ENCODE measurements around the gene CCNK.

Gene CCNK

GRCh38 chr14:99461411-99462085, 19.7 kb upstream of the CCNK start:
- no peak overlapping the region for H3K4me3 ChIP-seq (ENCODE audit: low read depth, low read length)
- TF ChIP-seq MAX (IDR thresholded peaks at IDR 0.05; ENCODE audit: low read depth, low read length) (no peak), POLR2A (IDR thresholded peaks at IDR 0.05; ENCODE audit: extremely low read depth, insufficient read length) (no peak), MYC (IDR thresholded peaks at IDR 0.05; ENCODE audit: low read depth, low read length) (no peak), CTCF (IDR thresholded peaks at IDR 0.05; ENCODE audit: low read depth, low read length) (no peak)
- no peak for DNase-seq (ENCODE audit: low read depth)

- no peak overlapping the region for H3K4me3 ChIP-seq (ENCODE audit: low read depth, low read length)
- DNase-seq (ENCODE audit: low read depth), result no peak
- no peak for TF ChIP-seq POLR2A (IDR thresholded peaks at IDR 0.05; ENCODE audit: extremely low read depth, insufficient read length)
- no peak for TF ChIP-seq CTCF (IDR thresholded peaks at IDR 0.05; ENCODE audit: low read depth, low read length)
- TF ChIP-seq MAX (IDR thresholded peaks at IDR 0.05; ENCODE audit: low read depth, low read length), result no peak
- TF ChIP-seq MYC (IDR thresholded peaks at IDR 0.05; ENCODE audit: low read depth, low read length), result no peak
Observed at GRCh38 chr14:99462210-99462609, 19.0 kb upstream of the CCNK start.

GRCh38 chr14:99463974-99464373, 17.2 kb upstream of the CCNK start:
- DNase-seq (ENCODE audit: low read depth), result no peak
- TF ChIP-seq POLR2A (IDR thresholded peaks at IDR 0.05; ENCODE audit: extremely low read depth, insufficient read length), result no peak
- TF ChIP-seq MYC (IDR thresholded peaks at IDR 0.05; ENCODE audit: low read depth, low read length), result no peak
- no peak for TF ChIP-seq CTCF (IDR thresholded peaks at IDR 0.05; ENCODE audit: low read depth, low read length)
- TF ChIP-seq MAX (IDR thresholded peaks at IDR 0.05; ENCODE audit: low read depth, low read length), result no peak
- no peak overlapping the region for H3K4me3 ChIP-seq (ENCODE audit: low read depth, low read length)

- TF ChIP-seq MAX (IDR thresholded peaks at IDR 0.05; ENCODE audit: low read depth, low read length) (no peak), POLR2A (IDR thresholded peaks at IDR 0.05; ENCODE audit: extremely low read depth, insufficient read length) (no peak), MYC (IDR thresholded peaks at IDR 0.05; ENCODE audit: low read depth, low read length) (no peak), CTCF (IDR thresholded peaks at IDR 0.05; ENCODE audit: low read depth, low read length) (no peak)
- no peak overlapping the region for H3K4me3 ChIP-seq (ENCODE audit: low read depth, low read length)
Observed at GRCh38 chr14:99465288-99465687, 15.9 kb upstream of the CCNK start.

GRCh38 chr14:99466758-99467157, 14.5 kb upstream of the CCNK start:
- TF ChIP-seq CTCF (IDR thresholded peaks at IDR 0.05; ENCODE audit: low read depth, low read length), result no peak
- no peak for TF ChIP-seq POLR2A (IDR thresholded peaks at IDR 0.05; ENCODE audit: extremely low read depth, insufficient read length)
- TF ChIP-seq MYC (IDR thresholded peaks at IDR 0.05; ENCODE audit: low read depth, low read length), result no peak
- TF ChIP-seq MAX (IDR thresholded peaks at IDR 0.05; ENCODE audit: low read depth, low read length), result no peak
- no peak overlapping the region for H3K4me3 ChIP-seq (ENCODE audit: low read depth, low read length)
- no peak for DNase-seq (ENCODE audit: low read depth)

More at GRCh38 chr14:99465288-99465687, 15.9 kb upstream of the CCNK start:
- DNase-seq (ENCODE audit: low read depth), result no peak

Data from NB4 (cell line).